ENCODE data around the gene MAP2K6. TPM values are rescaled to one million over a fixed set of nuclear protein-coding genes. Genes with fewer than 3 reads are reported as not detected.

MAP2K6 gene
- total RNA-seq, 1 experiment from 2014 or later, result 12.2 TPM

DNA sequence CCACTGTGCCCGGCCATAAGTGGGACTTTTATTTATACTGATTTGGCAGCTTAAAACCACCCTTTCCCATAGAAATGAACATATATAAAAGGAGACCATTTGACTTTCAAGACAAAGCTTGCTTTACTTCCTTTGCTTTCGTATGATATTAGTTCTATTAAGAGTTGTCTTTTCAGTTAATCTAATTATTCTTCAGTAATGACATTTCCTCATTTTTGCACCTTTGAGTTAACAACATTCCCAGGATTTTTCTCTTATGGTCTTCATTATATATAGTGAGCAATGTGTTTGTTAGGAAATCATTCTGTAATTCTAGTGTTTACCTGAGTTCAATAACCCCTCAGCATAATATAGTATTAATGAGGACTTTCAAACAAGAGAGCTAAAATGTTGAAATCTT lies 173.8 kb downstream of the MAP2K6 start:
- H3K4me2 ChIP-seq (ENCODE audit: low read length), result no peak overlapping the region

DNA sequence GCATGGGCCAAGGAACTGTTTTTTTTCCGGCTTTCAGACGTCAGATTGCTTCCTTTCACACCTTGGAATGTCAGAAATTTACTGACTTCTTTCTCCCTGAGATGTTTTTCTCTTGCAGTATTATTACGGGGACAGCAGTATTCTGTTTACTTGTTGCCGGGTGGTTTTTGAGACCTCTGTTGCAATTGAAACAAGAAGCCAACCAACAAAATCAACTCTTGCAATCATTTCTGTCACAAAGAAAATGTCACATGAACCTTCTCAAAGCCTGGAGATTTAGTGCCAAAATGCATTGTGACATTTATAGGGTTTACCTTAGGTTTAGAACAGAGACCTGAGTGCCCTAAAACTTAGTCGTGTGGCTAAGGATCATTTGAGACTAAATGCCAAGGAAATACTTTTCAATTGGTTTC lies 174.3 kb downstream of the MAP2K6 start:
- H3K9me3 ChIP-seq (ENCODE audit: low read length), result no peaks in the 10 kb centered on the region

More for the DNA sequence above, 173.8 kb downstream of the MAP2K6 start:
- CTCF ChIA-PET, result no interaction called here
- BruUV-seq (replicated peaks), result no TSS peak
- DNase-seq (no peak), ATAC-seq (no peak)
- Histone ChIP-seq H3K9me2 (replicated peaks; ENCODE audit: low read length) (no peaks in the 10 kb centered on the region), H3K79me2 (ENCODE audit: low read length) (no peaks in the 10 kb centered on the region), H3K27me3 (ENCODE audit: low read length) (no peaks in the 10 kb centered on the region), H3K9ac (ENCODE audit: low read length) (no peak overlapping the region), H3K36me3 (ENCODE audit: low read depth, low read length) (no peaks in the 10 kb centered on the region), H3K9me3 (ENCODE audit: low read length) (no peaks in the 10 kb centered on the region), H3F3A (ENCODE audit: low read length, unreplicated experiment) (no peaks in the 10 kb centered on the region), H3K27ac (ENCODE audit: low read length) (no peak overlapping the region), H3K4me1 (ENCODE audit: insufficient read depth, low read length) (no peaks in the 10 kb centered on the region), H4K20me1 (ENCODE audit: low read length) (no peaks in the 10 kb centered on the region), H3K4me3 (ENCODE audit: low read length) (no peak overlapping the region), H2AFZ (ENCODE audit: low read length) (no peak overlapping the region)
- intact Hi-C loops (cut with micrococcal nuclease), result no loop called here
- POLR2A ChIA-PET (ENCODE audit: unreplicated experiment), result no interaction called here
- TF ChIP-seq EZH2 (IDR thresholded peaks at IDR 0.05; ENCODE audit: low read length, unreplicated experiment) (no peak), EZH2phosphoT487 (IDR thresholded peaks at IDR 0.05; ENCODE audit: borderline replicate concordance, low read length) (no peak)
- TF ChIP-seq, protein P1, sequence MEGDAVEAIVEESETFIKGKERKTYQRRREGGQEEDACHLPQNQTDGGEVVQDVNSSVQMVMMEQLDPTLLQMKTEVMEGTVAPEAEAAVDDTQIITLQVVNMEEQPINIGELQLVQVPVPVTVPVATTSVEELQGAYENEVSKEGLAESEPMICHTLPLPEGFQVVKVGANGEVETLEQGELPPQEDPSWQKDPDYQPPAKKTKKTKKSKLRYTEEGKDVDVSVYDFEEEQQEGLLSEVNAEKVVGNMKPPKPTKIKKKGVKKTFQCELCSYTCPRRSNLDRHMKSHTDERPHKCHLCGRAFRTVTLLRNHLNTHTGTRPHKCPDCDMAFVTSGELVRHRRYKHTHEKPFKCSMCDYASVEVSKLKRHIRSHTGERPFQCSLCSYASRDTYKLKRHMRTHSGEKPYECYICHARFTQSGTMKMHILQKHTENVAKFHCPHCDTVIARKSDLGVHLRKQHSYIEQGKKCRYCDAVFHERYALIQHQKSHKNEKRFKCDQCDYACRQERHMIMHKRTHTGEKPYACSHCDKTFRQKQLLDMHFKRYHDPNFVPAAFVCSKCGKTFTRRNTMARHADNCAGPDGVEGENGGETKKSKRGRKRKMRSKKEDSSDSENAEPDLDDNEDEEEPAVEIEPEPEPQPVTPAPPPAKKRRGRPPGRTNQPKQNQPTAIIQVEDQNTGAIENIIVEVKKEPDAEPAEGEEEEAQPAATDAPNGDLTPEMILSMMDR (conservative IDR thresholded peaks at IDR 0.05; ENCODE audit: low read depth, low read length), result no peak

DNA sequence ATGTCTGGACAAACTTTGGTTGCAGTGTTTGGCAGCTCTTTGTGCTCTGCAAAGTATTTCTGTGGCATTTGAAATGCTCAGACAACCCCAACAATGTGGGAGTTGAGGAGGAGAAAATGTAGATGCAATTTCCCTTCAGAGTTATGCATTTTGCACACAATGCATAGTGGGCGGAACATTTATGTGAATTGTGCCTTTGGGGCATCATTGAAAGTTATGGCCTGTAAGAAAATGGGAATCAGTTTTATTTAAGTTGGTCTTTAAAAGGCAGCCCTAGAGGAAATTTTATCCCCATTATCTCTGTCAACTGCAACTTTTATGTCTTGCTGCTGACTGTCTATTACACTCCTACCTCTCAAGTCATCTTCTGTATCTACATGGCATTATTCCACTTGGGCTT lies 176.2 kb downstream of the MAP2K6 start:
- DNase-seq (no peak), ATAC-seq (no peak)
- Histone ChIP-seq H3K9me2 (replicated peaks; ENCODE audit: low read length) (no peaks in the 10 kb centered on the region), H3F3A (ENCODE audit: low read length, unreplicated experiment) (no peaks in the 10 kb centered on the region), H3K27me3 (ENCODE audit: low read length) (no peaks in the 10 kb centered on the region), H3K36me3 (ENCODE audit: low read depth, low read length) (no peaks in the 10 kb centered on the region), H3K4me3 (ENCODE audit: low read length) (no peak overlapping the region), H3K4me1 (ENCODE audit: insufficient read depth, low read length) (no peaks in the 10 kb centered on the region), H3K79me2 (ENCODE audit: low read length) (no peaks in the 10 kb centered on the region), H3K9me3 (ENCODE audit: low read length) (no peaks in the 10 kb centered on the region), H3K4me2 (ENCODE audit: low read length) (no peak overlapping the region), H2AFZ (ENCODE audit: low read length) (no peak overlapping the region), H4K20me1 (ENCODE audit: low read length) (no peaks in the 10 kb centered on the region), H3K9ac (ENCODE audit: low read length) (no peak overlapping the region), H3K27ac (ENCODE audit: low read length) (no peak overlapping the region)
- POLR2A ChIA-PET (ENCODE audit: unreplicated experiment), result no interaction called here
- CTCF ChIA-PET, result no interaction called here
- TF ChIP-seq EZH2 (IDR thresholded peaks at IDR 0.05; ENCODE audit: low read length, unreplicated experiment), result no peak
- TF ChIP-seq EZH2phosphoT487 (IDR thresholded peaks at IDR 0.05; ENCODE audit: borderline replicate concordance, low read length), result no peak
- TF ChIP-seq, protein P1 (conservative IDR thresholded peaks at IDR 0.05; ENCODE audit: low read depth, low read length), result no peak
- no TSS peak for BruUV-seq (replicated peaks)
- intact Hi-C loops (cut with micrococcal nuclease), result no loop called here

More for the DNA sequence above, 174.3 kb downstream of the MAP2K6 start:
- no peak overlapping the region for H3K4me2 ChIP-seq (ENCODE audit: low read length)
- TF ChIP-seq, protein P1 (conservative IDR thresholded peaks at IDR 0.05; ENCODE audit: low read depth, low read length), result no peak
- TF ChIP-seq EZH2phosphoT487 (IDR thresholded peaks at IDR 0.05; ENCODE audit: borderline replicate concordance, low read length) (no peak), EZH2 (IDR thresholded peaks at IDR 0.05; ENCODE audit: low read length, unreplicated experiment) (no peak)
- CTCF ChIA-PET, result no interaction called here
- no peaks in the 10 kb centered on the region for H3F3A ChIP-seq (ENCODE audit: low read length, unreplicated experiment)
- no peaks in the 10 kb centered on the region for H4K20me1 ChIP-seq (ENCODE audit: low read length)
- H3K4me1 ChIP-seq (ENCODE audit: insufficient read depth, low read length), result no peaks in the 10 kb centered on the region
- no peaks in the 10 kb centered on the region for H3K27me3 ChIP-seq (ENCODE audit: low read length)
- H3K36me3 ChIP-seq (ENCODE audit: low read depth, low read length), result no peaks in the 10 kb centered on the region
- no peaks in the 10 kb centered on the region for H3K9me2 ChIP-seq (replicated peaks; ENCODE audit: low read length)
- H2AFZ ChIP-seq (ENCODE audit: low read length), result no peak overlapping the region
- BruUV-seq (replicated peaks), result no TSS peak
- H3K27ac ChIP-seq (ENCODE audit: low read length), result no peak overlapping the region
- intact Hi-C loops (cut with micrococcal nuclease), result no loop called here
- no peak for ATAC-seq
- DNase-seq, result no peak
- H3K79me2 ChIP-seq (ENCODE audit: low read length), result no peaks in the 10 kb centered on the region
- POLR2A ChIA-PET (ENCODE audit: unreplicated experiment), result no interaction called here
- no peak overlapping the region for H3K4me3 ChIP-seq (ENCODE audit: low read length)
- no peak overlapping the region for H3K9ac ChIP-seq (ENCODE audit: low read length)

Data from PC-3 (cell line).